Cardiac muscle cell (in vitro differentiated cells and primary cell): ENCODE results near the gene DDC. TPM values are rescaled to one million over a fixed set of nuclear protein-coding genes. Genes with fewer than 3 reads are reported as not detected.

Source experiments
- DNase-seq, 2 donors: peaks; one replicate each; pipeline versions ENCODE4 v3.0.0 to v3.0.0-alpha.2; 2010 to 2017; ENCODE audit warnings: low read depth in 1 of 2, low spot score in 1 of 2
- H3K27ac ChIP-seq: fragments of 200-600 bp; sonication (generic); 2 replicates; pipeline ENCODE4 v1.5.1; 2016
- H3K27me3 ChIP-seq: fragments of 200-600 bp; sonication (generic); 2 replicates; pipeline ENCODE4 v1.6.0; 2016; ENCODE audit warnings: control low read depth
- H3K36me3 ChIP-seq: fragments of 200-600 bp; sonication (generic); 2 replicates; pipeline ENCODE4 v1.5.1; 2016; ENCODE audit warnings: control low read depth
- H3K4me1 ChIP-seq: fragments of 200-600 bp; sonication (generic); 2 replicates; pipeline ENCODE4 v1.8.1; 2017; ENCODE audit warnings: low read depth, mild to moderate bottlenecking, mixed run types
- H3K4me3 ChIP-seq: fragments of 200-600 bp; sonication (generic); 2 replicates; pipeline ENCODE4 v1.5.1; 2016; ENCODE audit warnings: mild to moderate bottlenecking
- H3K9me3 ChIP-seq: fragments of 200-600 bp; sonication (generic); 2 replicates; pipeline ENCODE4 v1.5.1; 2017; ENCODE audit warnings: low read depth, mild to moderate bottlenecking, control low read depth
- polyA plus RNA-seq: library from polyadenylated mRNA; unstranded; fragments of >200 nt; fragmentation: Nextera tagmentation; extraction: Ambion mirVana; gene quantifications from 2 replicates; pipeline ENCODE4 v1.2.1, GENCODE V29; 2016
- total RNA-seq: library from RNA; depleted of rRNA; stranded (reverse); fragments of >200 nt; gene quantifications from 2 replicates; pipeline ENCODE4 v1.2.3, GENCODE V29; 2016
- TF ChIP-seq, protein P1 (sequence below): IDR thresholded peaks from 2 replicates; pipeline ENCODE4 v1.5.1; 2012; ENCODE audit warnings: low read depth, mild to moderate bottlenecking, low read length

Gene DDC
- total and polyA plus RNA-seq, 2 experiments from 2014 or later = not detected

GRCh38 chr7:50479743-50480517 is 85.3 kb downstream of the DDC start:
- no peaks in the 10 kb centered on the region for H3K4me1 ChIP-seq
- H3K27me3 ChIP-seq = no peaks in the 10 kb centered on the region
- H3K27ac ChIP-seq = no peak overlapping the region
- DNase-seq = no peak
- no peaks in the 10 kb centered on the region for H3K36me3 ChIP-seq
- no peaks in the 10 kb centered on the region for H3K9me3 ChIP-seq
- TF ChIP-seq, protein P1, sequence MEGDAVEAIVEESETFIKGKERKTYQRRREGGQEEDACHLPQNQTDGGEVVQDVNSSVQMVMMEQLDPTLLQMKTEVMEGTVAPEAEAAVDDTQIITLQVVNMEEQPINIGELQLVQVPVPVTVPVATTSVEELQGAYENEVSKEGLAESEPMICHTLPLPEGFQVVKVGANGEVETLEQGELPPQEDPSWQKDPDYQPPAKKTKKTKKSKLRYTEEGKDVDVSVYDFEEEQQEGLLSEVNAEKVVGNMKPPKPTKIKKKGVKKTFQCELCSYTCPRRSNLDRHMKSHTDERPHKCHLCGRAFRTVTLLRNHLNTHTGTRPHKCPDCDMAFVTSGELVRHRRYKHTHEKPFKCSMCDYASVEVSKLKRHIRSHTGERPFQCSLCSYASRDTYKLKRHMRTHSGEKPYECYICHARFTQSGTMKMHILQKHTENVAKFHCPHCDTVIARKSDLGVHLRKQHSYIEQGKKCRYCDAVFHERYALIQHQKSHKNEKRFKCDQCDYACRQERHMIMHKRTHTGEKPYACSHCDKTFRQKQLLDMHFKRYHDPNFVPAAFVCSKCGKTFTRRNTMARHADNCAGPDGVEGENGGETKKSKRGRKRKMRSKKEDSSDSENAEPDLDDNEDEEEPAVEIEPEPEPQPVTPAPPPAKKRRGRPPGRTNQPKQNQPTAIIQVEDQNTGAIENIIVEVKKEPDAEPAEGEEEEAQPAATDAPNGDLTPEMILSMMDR = no peak
- no peak overlapping the region for H3K4me3 ChIP-seq

DNA sequence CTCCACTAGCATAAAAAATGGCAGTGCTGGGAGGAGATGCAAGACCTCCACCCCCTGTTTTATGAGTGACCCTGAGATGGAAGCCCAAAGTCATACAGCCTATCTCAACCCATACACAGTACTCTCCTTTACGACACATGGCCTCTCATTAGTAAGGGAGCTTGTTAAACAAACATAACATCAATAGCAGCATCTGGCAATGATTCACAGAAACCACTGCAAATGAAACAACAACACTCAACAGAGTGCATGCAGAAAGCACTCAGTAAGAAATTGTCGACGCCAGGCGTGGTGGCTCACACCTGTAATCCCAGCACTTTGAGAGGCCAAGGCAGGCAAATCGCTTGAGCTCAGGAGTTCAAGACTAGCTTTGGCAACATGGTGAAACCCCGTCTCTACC is 87.6 kb downstream of the DDC start:
- TF ChIP-seq, protein P1 = no peak
- Histone ChIP-seq H3K9me3 (no peaks in the 10 kb centered on the region), H3K4me1 (no peaks in the 10 kb centered on the region), H3K27me3 (no peaks in the 10 kb centered on the region), H3K36me3 (no peaks in the 10 kb centered on the region), H3K27ac (no peak overlapping the region), H3K4me3 (no peak overlapping the region)
- DNase-seq = no peak

DNA sequence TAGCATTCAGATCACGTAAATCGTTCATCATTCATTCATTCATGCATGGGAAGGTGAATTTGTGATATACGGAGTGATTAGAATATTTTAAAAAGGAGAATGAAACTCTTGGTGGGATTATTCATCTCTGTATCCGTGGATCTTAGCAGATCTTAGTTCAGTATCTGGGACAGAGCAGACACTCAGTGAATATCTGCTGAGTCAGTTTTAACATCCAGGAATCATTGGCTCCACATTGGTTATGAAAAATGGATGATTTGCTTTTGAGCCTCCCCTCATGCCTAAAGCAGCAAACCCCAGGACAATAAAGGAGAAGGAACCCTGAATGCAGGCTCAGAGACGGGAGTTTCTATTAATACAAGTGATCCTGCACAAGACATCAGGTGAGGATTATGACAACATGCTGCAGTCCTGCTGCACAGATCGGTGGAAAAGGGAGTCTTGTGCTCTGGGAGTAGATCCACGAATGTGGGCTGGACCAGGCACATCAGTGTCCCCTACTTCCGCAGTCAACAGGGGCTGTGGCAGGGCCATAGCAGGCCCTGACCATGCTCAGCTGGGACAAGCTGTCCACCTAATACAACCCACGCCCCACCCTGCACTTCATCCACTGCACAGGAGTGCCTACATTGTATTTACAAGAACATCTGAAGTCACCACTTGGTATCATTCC is 88.1 kb downstream of the DDC start:
- Histone ChIP-seq H3K9me3 (no peaks in the 10 kb centered on the region), H3K4me3 (no peak overlapping the region), H3K27ac (no peak overlapping the region), H3K27me3 (no peaks in the 10 kb centered on the region), H3K36me3 (no peaks in the 10 kb centered on the region), H3K4me1 (no peaks in the 10 kb centered on the region)
- TF ChIP-seq, protein P1 = no peak
- no peak for DNase-seq

DNA sequence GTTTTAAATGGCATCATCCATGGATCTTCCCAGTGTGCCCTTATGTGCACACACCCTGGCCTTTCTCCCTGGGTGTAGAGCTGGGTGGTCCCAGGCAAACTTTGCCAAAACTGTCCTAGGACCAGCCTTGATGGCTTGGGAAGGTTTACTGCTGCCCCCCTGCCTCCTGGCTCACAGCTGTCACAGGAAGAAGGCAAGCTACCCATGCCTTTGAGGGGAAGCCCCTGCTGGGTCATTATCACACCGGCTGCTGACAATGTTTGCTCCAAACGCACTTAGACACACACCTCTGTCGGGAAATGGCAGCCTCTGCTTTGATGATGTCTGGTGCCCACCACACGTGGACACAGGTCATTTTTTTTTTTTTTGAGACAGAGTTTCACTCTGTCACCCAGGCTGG is 89.9 kb downstream of the DDC start:
- no peak overlapping the region for H3K4me3 ChIP-seq
- H3K36me3 ChIP-seq = no peaks in the 10 kb centered on the region
- no peak overlapping the region for H3K27ac ChIP-seq
- TF ChIP-seq, protein P1 = no peak
- DNase-seq = no peak
- H3K9me3 ChIP-seq = no peaks in the 10 kb centered on the region
- no peaks in the 10 kb centered on the region for H3K4me1 ChIP-seq
- H3K27me3 ChIP-seq = no peaks in the 10 kb centered on the region

DNA sequence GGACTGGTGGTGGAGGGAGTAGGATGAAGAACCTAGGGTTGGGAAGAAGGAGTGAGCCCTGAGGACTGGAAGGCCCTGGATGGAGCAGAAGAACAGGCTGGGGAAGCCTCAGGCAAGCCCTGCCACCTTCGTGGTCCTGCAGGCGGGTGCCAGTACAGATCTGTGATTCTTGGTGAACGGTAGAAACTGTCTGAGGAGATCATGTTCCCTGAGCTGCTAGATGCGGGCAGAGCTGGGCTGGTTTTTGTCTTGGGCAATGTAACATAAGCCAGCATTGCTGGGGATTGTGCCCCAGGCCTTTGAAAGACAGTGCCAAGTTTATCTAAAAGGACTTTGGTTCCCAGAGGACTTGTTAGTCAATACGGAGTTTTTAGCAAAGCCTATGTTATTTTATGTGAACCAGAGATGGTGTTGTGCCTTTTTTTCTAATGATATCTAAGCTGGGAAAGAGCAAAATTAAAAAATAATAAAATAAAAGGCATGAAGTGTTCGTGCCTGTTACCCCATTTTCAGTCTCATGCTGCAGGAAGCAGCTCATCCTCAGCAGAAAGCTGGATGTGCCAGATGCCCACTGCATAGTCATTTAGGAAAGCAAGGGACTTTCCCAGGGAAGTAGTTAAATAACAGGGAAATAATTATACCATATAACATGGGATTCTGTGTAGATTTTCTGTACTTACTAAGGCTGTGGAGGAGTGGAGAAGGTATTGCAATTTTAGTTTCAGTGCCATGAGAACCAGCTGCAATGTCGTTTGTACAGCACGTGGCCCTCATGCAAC is 90.6 kb downstream of the DDC start:
- TF ChIP-seq, protein P1 = no peak
- Histone ChIP-seq H3K27ac (no peak overlapping the region), H3K27me3 (no peaks in the 10 kb centered on the region), H3K36me3 (no peaks in the 10 kb centered on the region), H3K9me3 (no peaks in the 10 kb centered on the region), H3K4me3 (no peak overlapping the region), H3K4me1 (no peaks in the 10 kb centered on the region)
- DNase-seq = no peak
